Smooth muscle cell (in vitro differentiated cells): Measurements from ENCODE around the gene TBL1X. TPM values are rescaled to one million over a fixed set of nuclear protein-coding genes. Genes with fewer than 3 reads are reported as not detected.

ENCODE experiments used
- DNase-seq: peaks from one replicate; lab custom pipeline; 2025; ENCODE audit not compliant: unreplicated experiment; lab: John Stamatoyannopoulos, UW
- H2AFZ ChIP-seq: fragments of 200-600 bp; sonication (generic); 2 replicates; pipeline ENCODE4 v1.6.0; 2016; ENCODE audit warnings: antibody characterized with exemption, low read depth, mild to moderate bottlenecking
- H3F3A ChIP-seq: fragments of 200-600 bp; sonication (generic); 2 replicates; pipeline ENCODE4 v1.6.0; 2017; ENCODE audit warnings: antibody characterized with exemption, low read depth
- H3K27ac ChIP-seq: fragments of 200-600 bp; sonication (generic); 2 replicates; pipeline ENCODE4 v1.5.1; 2016; ENCODE audit warnings: low read depth, mild to moderate bottlenecking
- H3K27me3 ChIP-seq: fragments of 200-600 bp; sonication (generic); 2 replicates; pipeline ENCODE4 v1.6.1; 2016; ENCODE audit warnings: low read depth, mild to moderate bottlenecking
- H3K36me3 ChIP-seq: fragments of 200-600 bp; sonication (generic); 2 replicates; pipeline ENCODE4 v1.5.1; 2016; ENCODE audit warnings: low read depth
- H3K4me1 ChIP-seq: fragments of 200-600 bp; sonication (generic); 2 replicates; pipeline ENCODE4 v1.5.1; 2016; ENCODE audit warnings: low read depth
- H3K4me2 ChIP-seq: fragments of 200-600 bp; sonication (generic); 2 replicates; pipeline ENCODE4 v1.6.0; 2016; ENCODE audit warnings: mild to moderate bottlenecking
- H3K4me3 ChIP-seq: fragments of 200-600 bp; sonication (generic); 2 replicates; pipeline ENCODE4 v1.5.1; 2016; ENCODE audit warnings: mild to moderate bottlenecking
- H3K79me2 ChIP-seq: fragments of 200-600 bp; sonication (generic); 2 replicates; pipeline ENCODE4 v1.6.0; 2016; ENCODE audit warnings: low read depth, mild to moderate bottlenecking
- H3K9ac ChIP-seq: fragments of 200-600 bp; sonication (generic); 2 replicates; pipeline ENCODE4 v1.6.0; 2016; ENCODE audit warnings: low read depth
- H3K9me3 ChIP-seq: fragments of 200-600 bp; sonication (generic); replicated peaks from 2 replicates; pipeline ENCODE4 v1.5.1; 2016; ENCODE audit warnings: low read depth
- H4K20me1 ChIP-seq: fragments of 200-600 bp; sonication (generic); 2 replicates; pipeline ENCODE4 v1.6.0; 2016; ENCODE audit warnings: low read depth
- CTCF ChIP-seq: fragments of 200-600 bp; sonication (generic); IDR thresholded peaks from 2 replicates; pipeline ENCODE4 v1.5.1; 2017; ENCODE audit warnings: borderline replicate concordance, mild to moderate bottlenecking, antibody characterized with exemption; ENCODE audit not compliant: insufficient read depth, poor library complexity, severe bottlenecking
- WGBS: methylation state at CpG from one replicate; pipeline ENCODE4 v1.1.7; 2016; ENCODE audit warnings: low lambda C conversion rate; 5-methylcytosine and 5-hydroxymethylcytosine counted together
- polyA plus RNA-seq: library from polyadenylated mRNA; unstranded; fragments of >200 nt; fragmentation: Nextera tagmentation; extraction: Ambion mirVana; gene quantifications from 2 replicates; pipeline ENCODE4 v1.2.1, GENCODE V29; 2016
- total RNA-seq: library from RNA; depleted of rRNA; stranded (reverse); fragments of >200 nt; gene quantifications from 2 replicates; pipeline ENCODE4 v1.2.3, GENCODE V29; 2014

TBL1X gene
- total and polyA plus RNA-seq, 2 experiments from 2014 or later: 9.0 to 9.8 TPM

- 19% methylated on average over 1 of the region's 1 CpG for WGBS
- DNase-seq: no peak
- H3K36me3 ChIP-seq: no peaks in the 10 kb centered on the region
- no peaks in the 10 kb centered on the region for H3F3A ChIP-seq
- no peak overlapping the region for H2AFZ ChIP-seq
- H3K79me2 ChIP-seq: no peaks in the 10 kb centered on the region
- no peaks in the 10 kb centered on the region for H3K9me3 ChIP-seq
- no peak overlapping the region for H3K4me2 ChIP-seq
- no peak for TF ChIP-seq CTCF
- H3K4me3 ChIP-seq: no peak overlapping the region
- H4K20me1 ChIP-seq: no peaks in the 10 kb centered on the region
- no peak overlapping the region for H3K27ac ChIP-seq
- no peaks in the 10 kb centered on the region for H3K4me1 ChIP-seq
- no peaks in the 10 kb centered on the region for H3K27me3 ChIP-seq
- no peak overlapping the region for H3K9ac ChIP-seq
Observed at GRCh38 chrX:9770319-9770718, 305.5 kb downstream of the TBL1X start.

- no peak overlapping the region for H3K27ac ChIP-seq
- 84% methylated on average over 6 of the region's 6 CpGs for WGBS
- H4K20me1 ChIP-seq: no peaks in the 10 kb centered on the region
- H3K4me1 ChIP-seq: no peaks in the 10 kb centered on the region
- no peak overlapping the region for H3K4me3 ChIP-seq
- H3K36me3 ChIP-seq: no peaks in the 10 kb centered on the region
- no peaks in the 10 kb centered on the region for H3F3A ChIP-seq
- no peaks in the 10 kb centered on the region for H3K27me3 ChIP-seq
- no peak for DNase-seq
- no peaks in the 10 kb centered on the region for H3K9me3 ChIP-seq
- no peak overlapping the region for H3K4me2 ChIP-seq
- no peaks in the 10 kb centered on the region for H3K79me2 ChIP-seq
- no peak overlapping the region for H3K9ac ChIP-seq
- TF ChIP-seq CTCF: no peak
- H2AFZ ChIP-seq: no peak overlapping the region
Observed at GRCh38 chrX:9772943-9773342, 308.1 kb downstream of the TBL1X start.

GRCh38 chrX:9775930-9776329 is 311.1 kb downstream of the TBL1X start:
- no peaks in the 10 kb centered on the region for H3K4me1 ChIP-seq
- H3K4me2 ChIP-seq: no peak overlapping the region
- no peaks in the 10 kb centered on the region for H3F3A ChIP-seq
- no peaks in the 10 kb centered on the region for H3K79me2 ChIP-seq
- H4K20me1 ChIP-seq: no peaks in the 10 kb centered on the region
- TF ChIP-seq CTCF: no peak
- H3K9me3 ChIP-seq: no peaks in the 10 kb centered on the region
- H3K36me3 ChIP-seq: no peaks in the 10 kb centered on the region
- DNase-seq: no peak
- H2AFZ ChIP-seq: no peak overlapping the region
- 87% methylated on average over 8 of the region's 8 CpGs for WGBS
- H3K4me3 ChIP-seq: no peak overlapping the region
- H3K27me3 ChIP-seq: no peaks in the 10 kb centered on the region
- H3K27ac ChIP-seq: no peak overlapping the region
- H3K9ac ChIP-seq: no peak overlapping the region

- no peaks in the 10 kb centered on the region for H3K27me3 ChIP-seq
- no peaks in the 10 kb centered on the region for H3K9me3 ChIP-seq
- H3K4me1 ChIP-seq: no peaks in the 10 kb centered on the region
- no peak overlapping the region for H2AFZ ChIP-seq
- no peaks in the 10 kb centered on the region for H3K36me3 ChIP-seq
- no peak overlapping the region for H3K4me2 ChIP-seq
- H4K20me1 ChIP-seq: no peaks in the 10 kb centered on the region
- no peak overlapping the region for H3K4me3 ChIP-seq
- no peak overlapping the region for H3K27ac ChIP-seq
- WGBS: 70% methylated on average over 7 of the region's 7 CpGs
- no peak for DNase-seq
- H3F3A ChIP-seq: no peaks in the 10 kb centered on the region
- no peak for TF ChIP-seq CTCF
- H3K79me2 ChIP-seq: no peaks in the 10 kb centered on the region
- H3K9ac ChIP-seq: no peak overlapping the region
Observed at GRCh38 chrX:9781941-9782340, 317.1 kb downstream of the TBL1X start.
